Measurements from ENCODE around the gene SLC7A4. TPM values are rescaled to one million over a fixed set of nuclear protein-coding genes. Genes with fewer than 3 reads are reported as not detected.

SLC7A4 gene
- total and polyA plus RNA-seq, 10 of the 15 experiments (the other 5 are each of a cell fraction or from before 2014, with no cell fraction given) = 0.06 to 0.25 (median 0.14) TPM; not detected in 6

- TF ChIP-seq ATF2 (IDR thresholded peaks at IDR 0.05; ENCODE audit: low read length) (no peak), SIN3A (IDR thresholded peaks at IDR 0.05; ENCODE audit: low read depth, low read length) (no peak), IKZF1 (conservative IDR thresholded peaks at IDR 0.05) (no peak), RELB (IDR thresholded peaks at IDR 0.05; ENCODE audit: low read depth) (no peak), WRNIP1 (IDR thresholded peaks at IDR 0.05; ENCODE audit: borderline replicate concordance, low read depth, low read length) (no peak), ETV6 (conservative IDR thresholded peaks at IDR 0.05 in 1 of 2, IDR thresholded peaks at IDR 0.05 in 1 of 2; ENCODE audit: borderline replicate concordance in 1 of 2, low read depth in 1 of 2) (no peak)
Observed at GRCh38 chr22:21043860-21044535, 11.6 kb upstream of the SLC7A4 start (continued).

- WGBS (ENCODE audit: insufficient coverage, insufficient replicate concordance, low lambda C conversion rate, missing lambda C conversion rate) = 24% methylated on average over 5 of the region's 6 CpGs
- no TSS peak for BruUV-seq (replicated peaks)
- Histone ChIP-seq H3K79me2 (ENCODE audit: control insufficient read depth, insufficient read depth, low read length) (no peaks in the 10 kb centered on the region), H3K4me3 (no peak overlapping the region), H3K9ac (ENCODE audit: control insufficient read depth, insufficient read depth, low read length) (no peak overlapping the region), H3K9me3 (replicated peaks; ENCODE audit: control insufficient read depth, insufficient read depth, low read length) (no peaks in the 10 kb centered on the region), H3K27ac (ENCODE audit: control insufficient read depth, insufficient read depth) (no peak overlapping the region), H3K27me3 (replicated peaks in 1 of 2; ENCODE audit: control insufficient read depth in 2 of 2, insufficient read depth in 2 of 2, low read length in 1 of 2) (peaks cover 0 to 1% of the 10 kb centered on the region in 2 experiments; a peak in 2 of 4 replicates), H4K20me1 (ENCODE audit: control insufficient read depth, insufficient read depth) (no peaks in the 10 kb centered on the region), H3K4me2 (ENCODE audit: control insufficient read depth, insufficient read depth) (no peak overlapping the region), H2AFZ (ENCODE audit: control insufficient read depth, low read depth, low read length) (no peak overlapping the region), H3K36me3 (ENCODE audit: control insufficient read depth in 2 of 2, insufficient read depth in 2 of 2, low read length in 1 of 2) (no peaks in the 10 kb centered on the region), H3K4me1 (ENCODE audit: control insufficient read depth, insufficient read depth, low read length) (no peaks in the 10 kb centered on the region; the same call in 1 of the 2 replicates)
- CTCF ChIA-PET = no interaction called here
- SMC1A ChIA-PET (ENCODE audit: uncharacterized antibody, unreplicated experiment) = no interaction called here
- intact Hi-C loops (cut with micrococcal nuclease; ENCODE audit: unreplicated experiment) (no loop called here), in situ Hi-C loops (cut with MboI) (no loop called here)
- POLR2A ChIA-PET = no interaction called here
- DNase-seq (ENCODE audit: low read depth, low spot score) (no peak), FAIRE-seq (no peak), ATAC-seq (no peak)
- RAD21 ChIA-PET (ENCODE audit: unreplicated experiment) = no interaction called here
- TF ChIP-seq BCL11A (IDR thresholded peaks at IDR 0.05; ENCODE audit: low read depth, low read length) = no peak
- no peak for TF ChIP-seq NFYB (IDR thresholded peaks at IDR 0.05; ENCODE audit: insufficient read depth, low read depth, low read length)
- TF ChIP-seq BACH1 (IDR thresholded peaks at IDR 0.05; ENCODE audit: borderline replicate concordance) = no peak
- no peak for TF ChIP-seq ASH2L (IDR thresholded peaks at IDR 0.05; ENCODE audit: borderline replicate concordance, low read depth)
- TF ChIP-seq REST (IDR thresholded peaks at IDR 0.05; ENCODE audit: low read depth, low read length) = no peak
- TF ChIP-seq YBX1 (IDR thresholded peaks at IDR 0.05) = no peak
Observed at GRCh38 chr22:21042978-21043859, 10.9 kb upstream of the SLC7A4 start.

Data from GM12878 (cell line).